OCI-M2 (cell line): ENCODE measurements around the gene PLOD3.

Experiments used
- DNase-seq: peaks from one replicate; lab custom pipeline; 2025; ENCODE audit not compliant: unreplicated experiment; lab: John Stamatoyannopoulos, UW

Gene PLOD3

GRCh38 chr7:101166909-101167644 lies 50.3 kb downstream of the PLOD3 start:
- no peak for DNase-seq

GRCh38 chr7:101166648-101166908 lies 50.8 kb downstream of the PLOD3 start:
- DNase-seq, result no peak

GRCh38 chr7:101165958-101166647 lies 51.3 kb downstream of the PLOD3 start:
- no peak for DNase-seq

GRCh38 chr7:101165075-101165957 lies 52.1 kb downstream of the PLOD3 start, which contains the start of gene VGF:
Gene VGF (minus strand): TSS chr7:101165569. CDS start chr7:101164843, 726 bp downstream.
- peak; percentile 60 for DNase-seq

- no peak for DNase-seq
These were observed 53.1 kb downstream of the PLOD3 start for GRCh38 chr7:101164071-101164840.

- DNase-seq, result no peak
These were observed 53.9 kb downstream of the PLOD3 start for GRCh38 chr7:101163279-101164070.

- DNase-seq, result no peak
These were observed 54.7 kb downstream of the PLOD3 start for GRCh38 chr7:101162551-101163278.

GRCh38 chr7:101161692-101162471 lies 55.5 kb downstream of the PLOD3 start:
- DNase-seq, result no peak

GRCh38 chr7:101160910-101161309 lies 56.5 kb downstream of the PLOD3 start:
- DNase-seq, result no peak

GRCh38 chr7:101159696-101160674 lies 57.4 kb downstream of the PLOD3 start:
- no peak for DNase-seq

- no peak for DNase-seq
These were observed 60.4 kb downstream of the PLOD3 start for GRCh38 chr7:101156866-101157589.

- DNase-seq, result no peak
These were observed 61.1 kb downstream of the PLOD3 start for GRCh38 chr7:101156277-101156676.
